IPS-18c (cell line): ENCODE data around the gene FLRT1.
A peak's percentile ranks its signal among the peaks of the same experiment; 100 is the strongest.

Experiments
- H3K4me3 ChIP-seq: 2 replicates; pipeline ENCODE4 v1.7.0; 2013; ENCODE audit warnings: low read depth, mild to moderate bottlenecking, low read length, moderate library complexity; ENCODE audit not compliant: insufficient read depth
- H3K9me3 ChIP-seq: one replicate; pipeline ENCODE4 v1.6.1; 2013; ENCODE audit warnings: mild to moderate bottlenecking, low read length, moderate library complexity; ENCODE audit not compliant: control insufficient read depth, insufficient read depth

Gene FLRT1, protein sequence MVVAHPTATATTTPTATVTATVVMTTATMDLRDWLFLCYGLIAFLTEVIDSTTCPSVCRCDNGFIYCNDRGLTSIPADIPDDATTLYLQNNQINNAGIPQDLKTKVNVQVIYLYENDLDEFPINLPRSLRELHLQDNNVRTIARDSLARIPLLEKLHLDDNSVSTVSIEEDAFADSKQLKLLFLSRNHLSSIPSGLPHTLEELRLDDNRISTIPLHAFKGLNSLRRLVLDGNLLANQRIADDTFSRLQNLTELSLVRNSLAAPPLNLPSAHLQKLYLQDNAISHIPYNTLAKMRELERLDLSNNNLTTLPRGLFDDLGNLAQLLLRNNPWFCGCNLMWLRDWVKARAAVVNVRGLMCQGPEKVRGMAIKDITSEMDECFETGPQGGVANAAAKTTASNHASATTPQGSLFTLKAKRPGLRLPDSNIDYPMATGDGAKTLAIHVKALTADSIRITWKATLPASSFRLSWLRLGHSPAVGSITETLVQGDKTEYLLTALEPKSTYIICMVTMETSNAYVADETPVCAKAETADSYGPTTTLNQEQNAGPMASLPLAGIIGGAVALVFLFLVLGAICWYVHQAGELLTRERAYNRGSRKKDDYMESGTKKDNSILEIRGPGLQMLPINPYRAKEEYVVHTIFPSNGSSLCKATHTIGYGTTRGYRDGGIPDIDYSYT

DNA sequence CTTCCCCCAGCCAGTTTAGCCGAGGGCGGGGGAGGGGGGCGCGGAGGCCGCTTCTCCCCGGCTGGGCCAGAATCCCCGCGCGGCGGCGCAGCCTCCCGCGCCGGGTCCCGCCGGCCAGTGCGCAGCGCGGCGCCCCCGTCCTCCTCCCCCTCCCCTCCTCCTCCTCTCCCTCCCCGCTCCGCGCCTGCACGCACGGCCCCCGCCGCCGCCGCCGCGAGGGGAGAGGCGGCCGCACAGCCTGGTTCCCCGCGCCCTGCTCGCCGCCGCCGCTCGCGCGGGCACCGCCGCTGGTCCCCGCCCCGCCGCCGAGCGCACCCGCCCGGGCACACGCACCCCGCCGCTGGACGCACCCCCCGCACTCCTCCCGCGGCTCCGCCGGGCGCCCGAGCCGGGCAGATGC is at the start of gene FLRT1:
TSS of gene FLRT1 (plus strand) at position 356 of the 400 bp plus-strand sequence. CDS start 80,337 bp downstream, outside the sequence.
- H3K9me3 ChIP-seq = no peaks in the 10 kb centered on the region
- H3K4me3 ChIP-seq = peak within 1 kb of the TSS; percentile 46

- H3K9me3 ChIP-seq = no peaks in the 10 kb centered on the region
- H3K4me3 ChIP-seq = peak within 1 kb of the TSS; percentile 97
Observed at GRCh38 chr11:63986156-63986931, 49.4 kb upstream of the FLRT1 start, which contains the start of gene OTUB1. Gene OTUB1, plus strand, starts transcription at chr11:63986438. Its CDS starts 19 bp downstream, at chr11:63986457.

DNA sequence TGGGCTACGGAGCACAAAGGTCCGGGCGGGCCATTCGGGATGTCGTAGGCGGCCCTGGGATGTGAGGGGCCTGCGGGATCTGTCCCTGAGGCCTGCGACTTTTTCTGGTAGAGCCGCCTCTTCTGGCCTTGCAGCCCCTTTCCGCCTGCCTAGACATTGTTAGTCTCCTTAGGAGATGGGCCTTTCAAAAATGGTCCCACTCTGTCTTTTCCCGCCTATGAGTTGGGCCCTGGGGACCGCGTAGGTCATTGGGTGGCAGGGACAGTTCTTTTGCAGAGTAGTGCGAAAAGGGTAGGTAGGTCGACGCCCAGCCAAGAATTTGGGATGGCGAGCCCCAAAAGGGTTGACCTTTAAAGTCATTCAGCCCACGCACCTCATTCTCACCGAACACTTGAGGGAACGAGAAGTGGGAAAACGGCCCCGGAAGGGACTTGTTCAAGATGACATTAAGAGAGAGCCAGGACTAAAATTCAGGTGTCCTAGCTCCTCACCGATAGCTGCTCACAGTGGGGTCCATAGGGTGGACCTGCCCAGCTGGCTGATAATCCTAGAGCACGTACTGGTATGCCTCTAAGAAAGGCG is 48.7 kb upstream of the FLRT1 start:
- no peaks in the 10 kb centered on the region for H3K9me3 ChIP-seq
- peak overlapping the region; percentile 97 for H3K4me3 ChIP-seq

DNA sequence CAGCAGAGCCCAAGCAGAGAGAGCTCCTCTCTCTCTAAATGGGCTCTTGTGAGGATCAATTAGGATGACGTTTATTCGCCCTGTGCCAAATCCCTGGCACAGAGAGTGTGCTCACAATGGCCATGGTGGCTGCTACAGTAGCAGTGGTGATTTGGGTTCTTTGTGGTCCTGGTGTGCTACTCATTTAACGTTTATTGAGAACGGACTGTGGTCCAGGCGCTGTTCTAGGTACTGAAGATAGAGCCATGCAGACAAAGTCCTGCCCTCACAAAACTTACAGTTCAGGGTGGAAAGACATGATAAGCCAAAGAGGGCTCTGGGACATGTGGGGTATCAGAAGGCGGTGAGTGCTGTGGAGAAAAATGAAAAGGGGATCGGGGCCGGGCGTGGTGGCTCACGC is 44.2 kb upstream of the FLRT1 start:
- no peak overlapping the region for H3K4me3 ChIP-seq
- no peaks in the 10 kb centered on the region for H3K9me3 ChIP-seq

GRCh38 chr11:63993100-63993499 is 42.6 kb upstream of the FLRT1 start:
- Histone ChIP-seq H3K4me3 (no peak overlapping the region), H3K9me3 (no peaks in the 10 kb centered on the region)

DNA sequence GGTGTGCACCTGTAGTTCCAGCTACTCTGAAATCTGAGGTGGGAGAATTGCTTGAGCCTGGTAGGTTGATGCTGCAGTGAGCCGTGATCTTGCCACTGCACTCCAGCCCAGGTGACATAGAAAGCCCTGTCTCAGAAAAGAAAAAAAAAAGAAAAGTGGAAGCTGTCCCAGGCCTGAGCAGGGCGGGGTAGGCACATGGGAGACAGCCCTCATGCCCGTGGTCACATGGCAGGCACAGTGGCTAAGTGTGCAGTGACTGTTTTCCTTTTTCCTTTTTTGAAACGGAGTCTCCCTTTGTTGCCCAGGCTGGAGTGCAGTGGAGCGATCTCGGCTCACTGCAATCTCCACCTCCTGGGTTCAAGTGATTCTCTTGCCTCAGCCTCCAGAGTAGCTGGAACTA is 41.7 kb upstream of the FLRT1 start:
- Histone ChIP-seq H3K4me3 (no peak overlapping the region), H3K9me3 (peaks cover under 1% of the 10 kb centered on the region)

DNA sequence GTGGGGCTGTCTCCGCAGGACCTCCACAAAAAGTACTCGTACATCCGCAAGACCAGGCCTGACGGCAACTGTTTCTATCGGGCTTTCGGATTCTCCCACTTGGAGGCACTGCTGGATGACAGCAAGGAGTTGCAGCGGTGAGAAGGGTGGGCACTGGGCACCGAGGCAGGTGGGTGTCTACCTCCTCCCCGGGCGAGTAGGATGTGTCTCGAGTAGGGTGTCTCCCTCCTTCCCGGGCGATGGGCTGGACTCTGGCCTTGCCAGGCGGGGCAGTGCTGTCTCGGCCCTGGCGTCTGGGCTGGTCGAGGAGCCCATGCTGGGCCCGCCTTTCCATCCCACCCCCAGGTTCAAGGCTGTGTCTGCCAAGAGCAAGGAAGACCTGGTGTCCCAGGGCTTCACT is 39.2 kb upstream of the FLRT1 start:
- Histone ChIP-seq H3K4me3 (no peak overlapping the region), H3K9me3 (peaks cover 3% of the 10 kb centered on the region)

DNA sequence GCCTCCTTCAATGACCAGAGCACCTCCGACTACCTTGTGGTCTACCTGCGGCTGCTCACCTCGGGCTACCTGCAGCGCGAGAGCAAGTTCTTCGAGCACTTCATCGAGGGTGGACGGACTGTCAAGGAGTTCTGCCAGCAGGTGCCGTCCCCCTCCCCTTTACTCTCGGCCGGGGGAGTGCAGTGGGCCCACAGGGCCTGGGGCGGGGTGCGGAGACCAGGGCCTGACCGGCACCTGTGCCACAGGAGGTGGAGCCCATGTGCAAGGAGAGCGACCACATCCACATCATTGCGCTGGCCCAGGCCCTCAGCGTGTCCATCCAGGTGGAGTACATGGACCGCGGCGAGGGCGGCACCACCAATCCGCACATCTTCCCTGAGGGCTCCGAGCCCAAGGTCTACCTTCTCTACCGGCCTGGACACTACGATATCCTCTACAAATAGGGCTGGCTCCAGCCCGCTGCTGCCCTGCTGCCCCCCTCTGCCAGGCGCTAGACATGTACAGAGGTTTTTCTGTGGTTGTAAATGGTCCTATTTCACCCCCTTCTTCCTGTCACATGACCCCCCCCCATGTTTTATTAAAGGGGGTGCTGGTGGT is 38.5 kb upstream of the FLRT1 start:
- H3K4me3 ChIP-seq = no peak overlapping the region
- H3K9me3 ChIP-seq = peaks cover 3% of the 10 kb centered on the region

GRCh38 chr11:63997801-63998337 is 37.9 kb upstream of the FLRT1 start:
- peak overlapping the region; percentile 20; the same call in 1 of the 2 replicates for H3K4me3 ChIP-seq
- H3K9me3 ChIP-seq = peaks cover 3% of the 10 kb centered on the region

GRCh38 chr11:63998558-63999348 is 37.0 kb upstream of the FLRT1 start:
- Histone ChIP-seq H3K4me3 (peak overlapping the region; percentile 53), H3K9me3 (peaks cover 3% of the 10 kb centered on the region)

- Histone ChIP-seq H3K9me3 (peaks cover 3% of the 10 kb centered on the region), H3K4me3 (peak overlapping the region; percentile 53)
Observed at GRCh38 chr11:63999349-64000025, 36.2 kb upstream of the FLRT1 start.

DNA sequence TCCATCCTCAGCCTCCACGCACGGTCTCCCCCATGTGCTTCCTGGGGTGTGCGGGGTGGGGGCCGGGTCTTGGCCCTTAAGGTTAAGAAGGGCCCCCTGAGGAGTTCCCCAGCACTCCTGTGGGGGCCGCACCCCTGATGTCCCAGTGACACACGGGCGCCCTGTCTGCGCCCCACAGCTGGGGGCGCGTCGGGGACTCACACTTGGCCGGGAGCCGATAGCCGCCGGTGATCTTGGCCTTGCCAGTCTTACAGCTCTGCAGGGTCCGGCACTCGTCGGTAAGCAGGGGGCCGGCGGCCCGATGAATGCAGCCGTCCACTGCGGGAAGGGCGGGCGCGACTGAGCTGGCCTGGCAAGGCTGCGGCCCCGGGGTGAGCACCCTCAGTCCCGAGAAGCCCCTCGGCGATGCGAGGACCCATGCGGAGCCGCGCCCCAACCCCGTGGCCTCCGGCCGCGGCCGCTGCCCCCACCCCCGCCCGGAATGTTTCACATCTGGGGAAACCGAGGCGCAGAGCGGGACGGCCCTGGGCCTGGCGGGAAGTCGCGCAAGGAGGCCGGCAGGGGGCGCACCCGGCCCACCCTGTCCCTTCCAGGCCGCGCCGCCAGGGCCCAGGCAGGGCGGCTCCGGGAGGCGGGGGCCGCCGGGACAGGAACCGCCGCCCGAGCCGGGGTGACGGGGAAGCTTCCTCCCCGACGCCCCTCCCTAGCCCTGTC is 35.5 kb upstream of the FLRT1 start:
- Histone ChIP-seq H3K4me3 (peak overlapping the region; percentile 53), H3K9me3 (peaks cover 3% of the 10 kb centered on the region)

- Histone ChIP-seq H3K9me3 (peaks cover 3% of the 10 kb centered on the region), H3K4me3 (peak overlapping the region; percentile 53)
Observed at GRCh38 chr11:64000740-64001483, 34.8 kb upstream of the FLRT1 start.
